Urothelium cell line (cell line): ENCODE data around the gene RIPK4.
A peak's percentile ranks its signal among the peaks of the same experiment; 100 is the strongest.

Source experiments
- DNase-seq: peaks from one replicate; pipeline ENCODE4 v3.0.0; 2011; ENCODE audit warnings: low spot score, mixed read lengths
- FAIRE-seq: peaks from 2 replicates; lab custom pipeline; 2011; peaks lifted over from hg19 to GRCh38; lab: Jason Lieb, UNC

RIPK4 gene

DNA sequence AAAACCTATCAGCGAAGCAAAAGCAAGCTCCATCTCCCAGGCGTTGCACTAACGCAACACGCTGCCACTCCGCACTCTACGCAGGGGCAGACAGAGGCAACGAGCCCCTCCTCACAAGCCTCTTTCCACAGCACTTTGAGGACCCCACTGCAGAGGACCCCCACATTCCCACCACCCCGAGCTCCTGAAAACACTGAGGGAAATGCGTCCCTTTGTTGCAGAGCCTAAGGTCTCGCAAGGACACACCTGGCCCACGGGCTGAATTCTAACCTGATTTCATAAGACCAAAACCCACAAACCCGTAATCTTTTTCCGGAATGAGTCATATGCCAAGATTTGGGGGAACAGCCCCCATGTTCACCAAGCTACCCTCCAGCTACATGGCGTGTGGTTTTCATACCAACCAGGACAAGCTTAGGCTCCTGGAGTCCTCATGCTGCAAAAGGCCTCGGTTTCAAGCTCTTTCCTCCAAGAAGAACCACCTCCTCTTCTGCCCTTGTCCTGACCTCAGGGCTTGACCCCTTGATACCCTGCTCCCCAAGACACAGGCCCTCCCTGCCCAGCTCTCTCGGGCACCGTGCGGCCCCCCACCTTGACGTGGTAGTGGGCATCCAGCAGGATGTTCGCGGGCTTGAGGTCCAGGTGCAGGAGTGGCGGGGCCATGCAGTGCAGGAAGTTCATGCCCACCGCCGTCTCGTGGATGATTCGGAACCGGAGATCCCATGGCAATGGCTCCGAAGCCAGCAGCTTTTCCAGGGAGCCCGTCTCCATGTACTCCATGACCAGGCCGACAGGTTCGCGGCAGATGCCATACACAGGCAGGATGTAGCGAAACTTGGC lies 10.7 kb downstream of the RIPK4 start:
- FAIRE-seq = no peak
- DNase-seq = no peak

DNA sequence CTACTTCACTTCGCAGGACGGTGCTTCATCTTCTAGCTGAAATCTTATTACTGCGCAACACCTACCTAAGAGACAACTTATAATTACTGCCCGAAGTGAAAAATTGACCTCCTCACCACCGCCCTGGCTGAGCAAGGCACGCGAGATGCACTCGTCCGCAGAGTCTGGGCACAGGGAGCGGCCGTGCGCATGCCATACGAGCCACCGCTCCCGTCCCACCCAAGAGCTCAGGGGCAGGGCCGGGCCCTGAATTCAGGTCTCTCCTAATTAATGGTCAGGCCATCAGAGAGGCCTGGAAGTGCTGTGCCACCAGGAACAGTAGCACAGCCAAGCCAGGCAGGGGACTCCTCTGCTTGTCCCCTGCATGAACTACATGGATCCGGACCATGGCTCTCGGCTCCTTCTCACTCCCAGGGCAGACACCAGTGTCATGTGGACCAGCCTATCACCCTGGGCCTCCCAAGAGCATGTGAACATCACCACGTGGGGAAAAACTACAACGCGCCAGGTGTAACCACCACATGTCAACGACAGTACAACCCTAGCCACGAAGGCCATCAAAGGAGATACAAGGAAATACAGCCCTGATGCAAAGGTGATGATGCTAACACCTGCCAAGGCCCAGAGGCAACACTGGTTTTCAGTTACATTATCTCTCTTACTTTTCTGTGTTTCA lies 11.5 kb downstream of the RIPK4 start:
- FAIRE-seq (no peak), DNase-seq (no peak)

GRCh38 chr21:41754479-41754891 lies 12.4 kb downstream of the RIPK4 start:
- DNase-seq = no peak
- no peak for FAIRE-seq

GRCh38 chr21:41753006-41753898 lies 13.6 kb downstream of the RIPK4 start:
- no peak for DNase-seq
- no peak for FAIRE-seq

DNA sequence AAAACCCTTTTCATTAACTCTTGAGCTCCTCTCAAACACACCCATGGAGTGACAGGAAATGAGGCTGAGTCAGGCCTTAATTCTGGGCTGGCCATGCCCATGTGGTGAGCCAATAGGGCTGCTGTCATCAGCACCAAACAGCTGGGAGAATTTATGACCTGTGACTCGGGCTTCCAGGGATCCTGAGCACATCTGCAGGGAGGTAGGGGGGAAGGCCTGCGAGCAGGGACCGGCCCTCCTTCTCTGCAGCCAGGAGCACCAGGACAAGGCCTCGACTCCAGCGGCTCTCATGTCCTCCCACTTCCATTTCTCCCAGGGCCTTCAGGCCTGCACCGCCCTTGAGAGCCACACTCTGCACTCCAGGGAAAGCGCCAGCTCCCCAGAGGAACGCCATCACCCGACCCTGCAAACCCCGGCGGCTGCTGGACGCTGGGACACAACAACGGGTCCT lies 14.6 kb downstream of the RIPK4 start:
- peak; percentile 43 for DNase-seq
- FAIRE-seq = no peak

DNA sequence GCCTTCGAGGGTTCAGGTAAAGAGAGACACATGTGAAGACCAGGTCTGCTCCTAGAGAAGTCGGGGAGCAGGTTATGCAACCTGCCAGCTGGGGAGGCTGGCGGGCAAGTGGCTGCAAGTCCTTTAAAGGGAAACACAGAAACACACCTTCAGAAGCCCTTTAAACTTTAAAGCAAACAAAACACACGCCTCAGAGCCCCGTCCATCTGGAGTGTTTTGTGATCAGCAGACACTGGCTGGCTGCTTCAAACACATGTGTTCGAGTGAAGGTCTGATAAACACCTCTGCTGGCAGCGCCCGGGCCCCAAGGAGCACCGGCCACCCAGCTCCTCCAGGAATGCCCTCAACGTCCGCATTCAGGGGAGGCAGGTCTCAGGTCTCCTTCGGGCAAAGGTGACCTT lies 15.2 kb downstream of the RIPK4 start:
- no peak for FAIRE-seq
- DNase-seq = no peak

DNA sequence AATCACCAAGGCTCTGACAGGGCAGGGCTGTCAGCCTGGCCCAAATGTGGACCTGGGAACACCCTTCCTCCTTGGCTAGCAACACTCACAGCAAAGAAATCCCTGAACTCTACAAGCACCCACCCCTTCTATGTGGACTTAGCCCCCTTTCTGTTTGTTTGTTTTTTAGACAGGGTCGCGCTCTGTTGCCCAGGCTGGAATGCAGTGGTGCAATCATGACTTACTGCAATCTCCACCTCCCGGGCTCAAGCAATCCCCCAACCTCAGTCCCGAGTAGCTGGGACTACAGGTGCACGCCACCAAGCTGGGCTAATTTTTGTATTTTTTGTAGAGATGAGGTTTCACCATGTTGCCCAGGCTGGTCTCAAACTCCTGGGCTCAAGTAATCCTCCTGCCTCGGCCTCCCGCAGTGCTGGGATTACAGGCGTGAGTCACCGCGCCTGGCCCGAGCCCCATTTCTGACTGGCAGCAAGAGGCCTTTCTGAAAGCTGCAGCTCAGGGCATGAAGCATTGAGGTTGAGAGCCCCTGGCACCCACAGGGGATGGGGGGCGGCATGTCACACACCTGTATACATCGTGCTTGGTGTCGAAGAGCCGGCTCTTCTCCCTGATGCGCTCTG lies 16.2 kb downstream of the RIPK4 start:
- FAIRE-seq (no peak), DNase-seq (no peak)

DNA sequence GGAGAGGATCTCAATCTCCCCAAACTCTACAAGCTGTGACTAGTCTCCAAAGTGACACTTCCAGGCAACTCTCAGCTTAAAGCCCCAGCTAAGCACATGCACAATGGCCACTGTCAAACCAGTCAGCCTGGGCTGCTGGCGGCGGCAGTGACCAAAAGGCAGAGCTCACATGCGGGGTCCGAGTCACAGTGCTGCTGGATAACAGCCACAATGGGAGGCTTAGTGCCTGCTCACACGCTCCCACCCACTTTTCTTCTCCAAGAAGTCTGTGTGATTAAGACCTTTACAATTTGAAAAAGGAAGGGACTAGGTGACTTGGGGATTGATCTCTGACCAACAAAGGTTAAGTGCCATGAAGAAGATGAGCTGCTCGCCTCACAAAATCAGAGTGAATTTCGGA lies 16.8 kb downstream of the RIPK4 start:
- DNase-seq (no peak), FAIRE-seq (no peak)

GRCh38 chr21:41749286-41749685 lies 17.6 kb downstream of the RIPK4 start:
- FAIRE-seq (no peak), DNase-seq (no peak)

GRCh38 chr21:41747943-41748738 lies 18.7 kb downstream of the RIPK4 start:
- FAIRE-seq = no peak
- no peak for DNase-seq

GRCh38 chr21:41746744-41747006 lies 20.2 kb downstream of the RIPK4 start:
- no peak for DNase-seq
- no peak for FAIRE-seq

DNA sequence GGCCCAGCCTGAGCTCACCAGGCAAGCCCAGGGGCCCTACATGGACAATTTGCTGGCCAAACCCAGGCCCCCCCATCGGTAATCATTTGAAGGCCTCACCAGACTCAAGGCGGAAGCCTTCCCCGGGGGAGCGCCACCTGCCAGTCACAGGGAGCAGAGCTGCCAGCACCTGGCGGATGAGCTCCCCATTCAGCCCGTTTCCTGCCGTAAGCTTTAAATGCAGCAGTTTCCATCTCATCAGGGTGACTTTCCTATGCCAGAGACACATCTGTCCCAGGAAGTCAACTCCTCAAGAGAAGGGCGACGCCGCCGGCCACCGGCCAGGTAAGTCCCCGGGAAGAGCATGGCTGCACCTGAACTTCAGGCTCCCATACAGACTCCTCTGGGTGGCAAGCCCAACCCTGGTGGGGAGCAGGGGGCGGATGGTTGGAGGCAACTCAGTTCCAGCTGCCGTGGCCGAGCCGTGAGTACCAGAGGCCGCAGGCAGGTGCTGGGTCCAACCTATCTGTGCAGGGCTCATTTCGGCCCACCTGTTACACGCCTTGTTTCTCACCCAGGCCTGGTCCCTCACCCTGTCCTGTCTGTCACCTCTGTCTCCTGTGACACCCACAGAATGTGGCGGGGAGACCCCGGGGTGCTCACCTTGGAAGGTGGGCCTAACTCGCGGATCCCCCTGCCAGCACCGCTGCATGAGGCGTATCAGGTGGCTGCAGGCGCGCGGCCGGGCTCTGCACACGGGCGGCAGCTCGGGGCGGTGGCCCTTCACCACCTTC lies 20.7 kb downstream of the RIPK4 start:
- DNase-seq (no peak), FAIRE-seq (no peak)

- DNase-seq = no peak
Observed at GRCh38 chr21:41745026-41745820, 21.6 kb downstream of the RIPK4 start.

DNA sequence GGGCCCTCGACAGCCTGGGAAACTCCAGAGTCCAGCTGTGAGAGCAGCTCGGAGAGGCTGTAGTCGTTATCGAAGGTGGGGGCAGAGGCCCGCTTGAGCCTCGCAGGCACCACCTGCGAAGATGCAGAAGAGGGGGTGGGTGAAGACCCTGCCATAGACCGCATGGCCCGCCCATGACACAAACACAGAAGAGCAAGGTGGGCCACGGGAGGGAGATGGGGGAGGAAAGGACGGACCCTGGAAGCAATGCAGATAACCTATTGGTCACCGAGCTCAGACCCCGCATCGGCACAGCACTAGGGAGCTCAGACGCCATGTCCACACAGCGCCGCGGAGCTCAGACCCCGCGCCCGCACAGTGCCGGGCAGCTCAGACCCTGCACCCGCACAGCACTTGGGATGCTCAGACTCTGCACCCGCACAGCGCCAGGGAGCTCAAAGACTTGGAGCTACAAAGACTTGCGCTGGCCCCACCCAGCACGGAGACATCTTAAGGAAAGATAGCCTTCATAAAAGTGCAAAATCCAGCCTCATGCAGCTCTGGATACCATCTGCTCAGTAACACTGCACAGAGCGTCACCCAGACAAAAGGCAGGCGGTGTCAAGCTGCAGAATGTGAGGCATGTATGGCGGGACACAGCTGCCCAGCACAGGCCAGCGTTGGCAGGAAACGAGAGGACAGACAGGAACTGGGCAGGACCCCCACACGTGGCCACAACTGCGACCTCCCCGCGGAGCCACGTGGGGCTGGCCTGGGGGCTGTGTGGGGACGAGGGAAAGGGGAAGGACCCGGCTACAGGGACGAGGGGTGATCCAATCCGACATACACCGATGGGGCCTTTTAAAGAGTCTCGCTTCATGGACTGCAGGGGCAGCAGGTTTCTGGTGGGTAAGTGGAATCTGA lies 22.6 kb downstream of the RIPK4 start:
- no peak for DNase-seq
- no peak for FAIRE-seq

More at GRCh38 chr21:41745026-41745820, 21.6 kb downstream of the RIPK4 start:
- no peak for FAIRE-seq

- DNase-seq = no peak
- FAIRE-seq = no peak
Observed at GRCh38 chr21:41743321-41744027, 23.4 kb downstream of the RIPK4 start.

- DNase-seq (no peak), FAIRE-seq (no peak)
Observed at GRCh38 chr21:41742073-41742875, 24.6 kb downstream of the RIPK4 start.
